ENCODE data around the gene CFAP74. TPM values are rescaled to one million over a fixed set of nuclear protein-coding genes. Genes with fewer than 3 reads are reported as not detected.

CFAP74 gene
- total and polyA plus RNA-seq, 2 of the 13 experiments (the other 11 are each of a cell fraction or from before 2014, with no cell fraction given): 0.27 to 0.62 TPM

DNA sequence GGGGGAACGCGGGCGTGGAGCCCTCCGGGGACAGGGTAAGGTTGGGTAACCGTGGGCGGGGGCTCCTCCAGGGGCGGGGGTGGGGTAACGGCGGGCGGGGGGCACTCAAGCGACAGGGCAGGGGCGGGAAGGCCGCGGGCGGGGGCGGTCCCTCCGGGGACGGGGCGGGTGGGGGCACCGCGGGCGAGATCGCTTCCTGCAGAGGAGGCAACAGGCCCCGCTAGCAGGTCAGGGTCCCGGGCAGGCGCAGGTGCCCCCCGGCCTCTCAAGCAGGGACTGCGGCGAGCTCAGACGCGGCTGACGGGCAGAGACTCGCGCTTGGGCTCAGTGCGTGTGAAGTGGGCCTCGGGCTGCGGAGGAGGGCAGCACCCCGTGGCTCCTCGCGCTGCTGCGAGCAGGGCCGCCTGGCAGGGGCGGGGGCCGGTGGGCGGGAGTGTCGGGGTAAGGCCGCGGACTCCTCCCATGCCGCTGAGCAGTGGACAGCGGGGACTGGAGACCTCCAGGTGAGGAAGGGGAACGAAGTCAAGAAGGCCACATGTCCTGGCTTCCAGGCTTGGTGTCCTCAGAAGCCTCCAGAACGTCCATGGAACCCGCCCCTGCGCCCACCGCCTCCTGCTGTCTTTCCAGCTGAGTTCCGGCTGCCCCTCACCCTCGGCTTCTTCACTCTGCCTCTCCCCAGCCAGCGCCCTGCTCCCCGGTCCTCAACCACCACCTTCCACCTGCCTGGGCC is 112.1 kb downstream of the CFAP74 start (continued):
- TF ChIP-seq NAIF1 (CRISPR knock-in tag; IDR thresholded peaks at IDR 0.05; ENCODE audit: borderline replicate concordance) (no peak; the same call in 1 of the 2 replicates), ZNF557 (CRISPR knock-in tag; IDR thresholded peaks at IDR 0.05) (no peak), GTF3A (CRISPR knock-in tag; conservative IDR thresholded peaks at IDR 0.05) (no peak), ATRX (CRISPR knock-in tag; IDR thresholded peaks at IDR 0.05; ENCODE audit: borderline replicate concordance) (no peak), ZNF556 (CRISPR knock-in tag; IDR thresholded peaks at IDR 0.05; ENCODE audit: borderline replicate concordance) (no peak), ZNF33B (CRISPR knock-in tag; IDR thresholded peaks at IDR 0.05) (no peak), RARA (CRISPR knock-in tag; IDR thresholded peaks at IDR 0.05) (no peak), U2AF2 (IDR thresholded peaks at IDR 0.05; ENCODE audit: low read depth, low read length) (no peak), ZNF124 (CRISPR knock-in tag; IDR thresholded peaks at IDR 0.05) (no peak), ELF4 (CRISPR knock-in tag; IDR thresholded peaks at IDR 0.05; ENCODE audit: borderline replicate concordance) (no peak), MAZ (IDR thresholded peaks at IDR 0.05; ENCODE audit: borderline replicate concordance, low read depth, low read length) (peak; percentile 68; the same call in 1 of the 2 replicates), MAZ (CRISPR knock-in tag; IDR thresholded peaks at IDR 0.05; ENCODE audit: low read depth) (no peak), NFRKB (IDR thresholded peaks at IDR 0.05) (no peak), ZNF703 (CRISPR knock-in tag; IDR thresholded peaks at IDR 0.05; ENCODE audit: borderline replicate concordance) (no peak), NFE2L1 (CRISPR knock-in tag; IDR thresholded peaks at IDR 0.05; ENCODE audit: borderline replicate concordance) (no peak), ZNF780A (CRISPR knock-in tag; IDR thresholded peaks at IDR 0.05) (no peak), ZNF577 (CRISPR knock-in tag; IDR thresholded peaks at IDR 0.05; ENCODE audit: borderline replicate concordance, low read depth) (no peak), RNF2 (conservative IDR thresholded peaks at IDR 0.05; ENCODE audit: low read depth) (no peak), SRF (IDR thresholded peaks at IDR 0.05; ENCODE audit: low read depth, low read length) (no peak), CHD4 (IDR thresholded peaks at IDR 0.05; ENCODE audit: borderline replicate concordance, low read length) (no peak)
- TF ChIP-seq, protein P1, sequence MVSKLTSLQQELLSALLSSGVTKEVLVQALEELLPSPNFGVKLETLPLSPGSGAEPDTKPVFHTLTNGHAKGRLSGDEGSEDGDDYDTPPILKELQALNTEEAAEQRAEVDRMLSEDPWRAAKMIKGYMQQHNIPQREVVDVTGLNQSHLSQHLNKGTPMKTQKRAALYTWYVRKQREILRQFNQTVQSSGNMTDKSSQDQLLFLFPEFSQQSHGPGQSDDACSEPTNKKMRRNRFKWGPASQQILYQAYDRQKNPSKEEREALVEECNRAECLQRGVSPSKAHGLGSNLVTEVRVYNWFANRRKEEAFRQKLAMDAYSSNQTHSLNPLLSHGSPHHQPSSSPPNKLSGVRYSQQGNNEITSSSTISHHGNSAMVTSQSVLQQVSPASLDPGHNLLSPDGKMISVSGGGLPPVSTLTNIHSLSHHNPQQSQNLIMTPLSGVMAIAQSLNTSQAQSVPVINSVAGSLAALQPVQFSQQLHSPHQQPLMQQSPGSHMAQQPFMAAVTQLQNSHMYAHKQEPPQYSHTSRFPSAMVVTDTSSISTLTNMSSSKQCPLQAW (CRISPR knock-in tag; IDR thresholded peaks at IDR 0.05): peak; percentile 52; the same call in 1 of the 2 replicates
- TF ChIP-seq, protein P2, sequence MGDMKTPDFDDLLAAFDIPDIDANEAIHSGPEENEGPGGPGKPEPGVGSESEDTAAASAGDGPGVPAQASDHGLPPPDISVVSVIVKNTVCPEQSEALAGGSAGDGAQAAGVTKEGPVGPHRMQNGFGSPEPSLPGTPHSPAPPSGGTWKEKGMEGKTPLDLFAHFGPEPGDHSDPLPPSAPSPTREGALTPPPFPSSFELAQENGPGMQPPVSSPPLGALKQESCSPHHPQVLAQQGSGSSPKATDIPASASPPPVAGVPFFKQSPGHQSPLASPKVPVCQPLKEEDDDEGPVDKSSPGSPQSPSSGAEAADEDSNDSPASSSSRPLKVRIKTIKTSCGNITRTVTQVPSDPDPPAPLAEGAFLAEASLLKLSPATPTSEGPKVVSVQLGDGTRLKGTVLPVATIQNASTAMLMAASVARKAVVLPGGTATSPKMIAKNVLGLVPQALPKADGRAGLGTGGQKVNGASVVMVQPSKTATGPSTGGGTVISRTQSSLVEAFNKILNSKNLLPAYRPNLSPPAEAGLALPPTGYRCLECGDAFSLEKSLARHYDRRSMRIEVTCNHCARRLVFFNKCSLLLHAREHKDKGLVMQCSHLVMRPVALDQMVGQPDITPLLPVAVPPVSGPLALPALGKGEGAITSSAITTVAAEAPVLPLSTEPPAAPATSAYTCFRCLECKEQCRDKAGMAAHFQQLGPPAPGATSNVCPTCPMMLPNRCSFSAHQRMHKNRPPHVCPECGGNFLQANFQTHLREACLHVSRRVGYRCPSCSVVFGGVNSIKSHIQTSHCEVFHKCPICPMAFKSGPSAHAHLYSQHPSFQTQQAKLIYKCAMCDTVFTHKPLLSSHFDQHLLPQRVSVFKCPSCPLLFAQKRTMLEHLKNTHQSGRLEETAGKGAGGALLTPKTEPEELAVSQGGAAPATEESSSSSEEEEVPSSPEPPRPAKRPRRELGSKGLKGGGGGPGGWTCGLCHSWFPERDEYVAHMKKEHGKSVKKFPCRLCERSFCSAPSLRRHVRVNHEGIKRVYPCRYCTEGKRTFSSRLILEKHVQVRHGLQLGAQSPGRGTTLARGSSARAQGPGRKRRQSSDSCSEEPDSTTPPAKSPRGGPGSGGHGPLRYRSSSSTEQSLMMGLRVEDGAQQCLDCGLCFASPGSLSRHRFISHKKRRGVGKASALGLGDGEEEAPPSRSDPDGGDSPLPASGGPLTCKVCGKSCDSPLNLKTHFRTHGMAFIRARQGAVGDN (CRISPR knock-in tag; IDR thresholded peaks at IDR 0.05): peak; percentile 89
- TF ChIP-seq, protein P3, sequence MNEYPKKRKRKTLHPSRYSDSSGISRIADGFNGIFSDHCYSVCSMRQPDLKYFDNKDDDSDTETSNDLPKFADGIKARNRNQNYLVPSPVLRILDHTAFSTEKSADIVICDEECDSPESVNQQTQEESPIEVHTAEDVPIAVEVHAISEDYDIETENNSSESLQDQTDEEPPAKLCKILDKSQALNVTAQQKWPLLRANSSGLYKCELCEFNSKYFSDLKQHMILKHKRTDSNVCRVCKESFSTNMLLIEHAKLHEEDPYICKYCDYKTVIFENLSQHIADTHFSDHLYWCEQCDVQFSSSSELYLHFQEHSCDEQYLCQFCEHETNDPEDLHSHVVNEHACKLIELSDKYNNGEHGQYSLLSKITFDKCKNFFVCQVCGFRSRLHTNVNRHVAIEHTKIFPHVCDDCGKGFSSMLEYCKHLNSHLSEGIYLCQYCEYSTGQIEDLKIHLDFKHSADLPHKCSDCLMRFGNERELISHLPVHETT (CRISPR knock-in tag; conservative IDR thresholded peaks at IDR 0.05): 0 out of 2 replicates have a peak, but pooled peaks have one; percentile 24

Data from HepG2 (cell line).